UCSD-AML1 (cell line): Measurements from ENCODE around the gene C4orf36.
A peak's percentile ranks its signal among the peaks of the same experiment; 100 is the strongest.

ENCODE experiments used
- DNase-seq: peaks from one replicate; lab custom pipeline; 2025; ENCODE audit not compliant: unreplicated experiment; lab: John Stamatoyannopoulos, UW

Gene C4orf36

GRCh38 chr4:86891762-86892635 lies at the start of gene C4orf36:
TSS of gene C4orf36 (minus strand) at chr4:86892422. CDS start at chr4:86891520, 902 bp downstream.
- DNase-seq: peak; percentile 61

- no peak for DNase-seq
These were observed 48.8 kb upstream of the C4orf36 start for GRCh38 chr4:86940920-86941460.

- no peak for DNase-seq
These were observed 47.7 kb upstream of the C4orf36 start for GRCh38 chr4:86939729-86940575.

- DNase-seq: no peak
These were observed 46.7 kb upstream of the C4orf36 start for GRCh38 chr4:86938771-86939520.

GRCh38 chr4:86935853-86936733 lies 43.9 kb upstream of the C4orf36 start:
- DNase-seq: peak; percentile 82

- no peak for DNase-seq
These were observed 43.3 kb upstream of the C4orf36 start for GRCh38 chr4:86935566-86935852.

- peak; percentile 97 for DNase-seq
These were observed 42.7 kb upstream of the C4orf36 start, which contains the start of gene AFF1 for GRCh38 chr4:86934771-86935565. TSS of gene AFF1 (plus strand) at chr4:86935011. CDS start at chr4:86948534, 13,523 bp downstream.

- peak; percentile 24 for DNase-seq
These were observed 42.0 kb upstream of the C4orf36 start for GRCh38 chr4:86934147-86934770.

GRCh38 chr4:86928400-86929255 lies 36.4 kb upstream of the C4orf36 start:
- DNase-seq: no peak

GRCh38 chr4:86927843-86928395 lies 35.7 kb upstream of the C4orf36 start:
- no peak for DNase-seq

- no peak for DNase-seq
These were observed 34.3 kb upstream of the C4orf36 start for GRCh38 chr4:86926435-86927086.

GRCh38 chr4:86924811-86925210 lies 32.6 kb upstream of the C4orf36 start:
- DNase-seq: peak; percentile 14

GRCh38 chr4:86921608-86922252 lies 29.5 kb upstream of the C4orf36 start:
- DNase-seq: no peak

- DNase-seq: no peak
These were observed 27.5 kb upstream of the C4orf36 start for GRCh38 chr4:86919561-86920223.

GRCh38 chr4:86918539-86919072 lies 26.4 kb upstream of the C4orf36 start:
- DNase-seq: no peak
